Fibroblast of skin of abdomen (primary cell): ENCODE results near the gene UNC13D.

Source experiments
- DNase-seq: peaks from one replicate; pipeline ENCODE4 v3.0.0-alpha.2; 2013

The UNC13D gene

DNA sequence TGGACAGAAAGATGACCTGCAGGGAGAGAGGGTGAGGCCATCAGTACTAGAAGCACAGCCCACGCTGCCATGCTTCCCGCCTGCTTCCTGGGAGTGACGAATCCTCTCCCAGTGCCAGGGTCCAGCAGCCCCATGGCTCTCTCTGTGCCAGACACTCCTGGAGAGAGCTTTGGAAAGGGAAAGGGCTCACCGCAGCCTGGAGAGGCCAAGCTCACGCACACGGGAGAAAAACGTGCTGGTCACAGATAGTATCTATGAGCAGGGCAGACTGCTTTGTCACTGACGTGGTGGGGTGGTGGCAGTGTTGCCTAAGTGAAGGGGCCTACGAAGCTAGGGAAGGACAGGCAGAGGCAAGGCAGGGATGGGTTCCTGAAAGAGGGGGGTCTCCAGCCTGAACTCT, 5.5 kb upstream of the UNC13D start:
- no peak for DNase-seq

GRCh38 chr17:75849279-75849646, 5.1 kb upstream of the UNC13D start:
- DNase-seq, result no peak

GRCh38 chr17:75848523-75849278, 4.5 kb upstream of the UNC13D start:
- no peak for DNase-seq

GRCh38 chr17:75847614-75848522, 3.7 kb upstream of the UNC13D start:
- no peak for DNase-seq

DNA sequence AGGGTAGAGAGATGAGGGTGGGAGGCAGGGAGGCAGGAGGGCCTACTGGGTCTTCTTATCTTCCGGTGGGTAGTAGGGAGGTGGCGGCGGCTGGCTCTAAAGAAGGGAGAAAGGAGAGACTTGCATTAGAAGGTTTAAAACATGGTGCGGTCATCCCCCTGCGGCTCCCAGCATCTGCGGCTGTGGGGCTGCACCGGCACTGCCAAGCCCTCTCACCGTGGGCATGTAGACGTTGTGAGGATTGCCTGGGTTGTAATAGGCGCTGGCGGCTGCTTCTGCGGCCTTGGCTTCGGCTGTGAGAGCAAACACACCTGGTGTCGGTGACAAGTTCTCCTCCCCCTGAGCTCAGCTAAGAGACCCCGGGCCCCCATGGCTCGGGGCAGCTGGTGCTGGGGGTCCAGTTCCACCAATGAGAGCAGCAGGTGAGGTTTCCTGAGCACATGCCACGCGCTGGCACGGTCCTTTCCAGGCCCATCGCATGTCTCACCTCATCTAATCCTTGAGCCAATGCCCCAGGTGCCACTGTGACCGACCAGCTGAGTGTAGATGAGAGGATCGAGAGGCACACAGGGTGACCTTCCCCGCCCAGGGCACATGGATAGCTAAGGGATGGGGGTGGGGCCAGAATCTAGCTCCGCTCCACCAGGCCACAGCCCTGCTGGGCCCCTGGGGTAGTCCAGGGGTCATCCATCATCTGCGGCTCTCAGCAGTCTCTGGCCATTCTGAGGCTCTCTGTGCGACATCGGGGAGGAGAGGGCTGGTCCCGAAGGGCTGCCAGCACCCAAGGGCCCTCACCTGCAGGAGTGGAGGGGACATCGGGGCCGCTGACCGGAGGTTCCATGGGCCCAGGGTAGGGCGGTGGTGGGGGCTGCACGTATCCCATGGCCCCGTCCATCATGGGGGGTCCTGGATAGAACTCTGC, 2.7 kb upstream of the UNC13D start:
- no peak for DNase-seq

GRCh38 chr17:75845933-75846691, 1.9 kb upstream of the UNC13D start:
- DNase-seq, result no peak

GRCh38 chr17:75845058-75845711, 981 bp upstream of the UNC13D start:
- DNase-seq, result peak; percentile 35

DNA sequence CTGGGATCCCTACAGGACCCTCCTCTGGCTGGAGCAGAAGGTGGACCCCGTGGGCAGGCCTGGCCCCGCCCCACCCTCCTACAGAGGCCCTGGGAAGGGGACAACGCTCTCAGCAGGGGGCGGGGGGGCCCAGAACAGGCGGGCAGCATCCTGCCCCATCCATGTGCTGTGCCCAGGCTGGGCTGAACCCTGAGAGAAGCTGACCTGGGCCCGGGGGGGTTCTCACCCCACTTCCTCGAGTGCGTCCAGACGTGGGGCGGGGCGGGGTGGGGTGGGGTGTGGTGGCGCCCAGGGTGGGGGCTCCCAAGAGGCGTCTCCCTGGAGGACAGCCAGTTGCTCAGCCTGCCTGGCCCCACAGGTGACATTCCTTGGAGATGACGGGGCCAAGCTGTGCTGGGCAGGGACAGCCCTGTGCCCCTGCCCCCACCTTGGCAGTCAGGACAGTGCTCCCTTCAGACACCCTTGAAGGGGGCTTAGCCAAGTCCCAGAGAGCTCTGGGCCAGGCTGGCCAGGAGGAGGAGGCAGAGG, 390 bp upstream of the UNC13D start:
- DNase-seq, result no peak

GRCh38 chr17:75842963-75843576, 1.1 kb downstream of the UNC13D start:
- no peak for DNase-seq

- no peak for DNase-seq
Measured at GRCh38 chr17:75842411-75842810, 1.8 kb downstream of the UNC13D start.

DNA sequence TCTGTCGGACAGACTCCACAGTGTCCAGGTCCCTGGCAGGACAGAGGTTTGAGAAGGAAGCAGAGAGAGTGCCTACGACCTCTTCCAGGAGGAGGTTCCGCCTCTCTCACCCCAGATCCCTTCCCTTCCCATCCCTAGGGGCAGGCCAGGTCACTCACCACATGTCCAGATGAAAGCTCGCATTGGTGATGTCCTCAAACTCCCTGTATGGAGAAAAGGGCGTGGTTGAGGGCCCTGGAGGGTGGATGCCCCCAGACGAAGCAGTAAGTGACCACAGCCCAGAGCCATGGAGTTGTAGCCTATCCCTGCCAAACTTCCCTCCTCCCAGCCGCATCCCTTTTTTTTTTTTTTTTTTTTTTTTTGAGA, 3.4 kb downstream of the UNC13D start:
- no peak for DNase-seq

DNA sequence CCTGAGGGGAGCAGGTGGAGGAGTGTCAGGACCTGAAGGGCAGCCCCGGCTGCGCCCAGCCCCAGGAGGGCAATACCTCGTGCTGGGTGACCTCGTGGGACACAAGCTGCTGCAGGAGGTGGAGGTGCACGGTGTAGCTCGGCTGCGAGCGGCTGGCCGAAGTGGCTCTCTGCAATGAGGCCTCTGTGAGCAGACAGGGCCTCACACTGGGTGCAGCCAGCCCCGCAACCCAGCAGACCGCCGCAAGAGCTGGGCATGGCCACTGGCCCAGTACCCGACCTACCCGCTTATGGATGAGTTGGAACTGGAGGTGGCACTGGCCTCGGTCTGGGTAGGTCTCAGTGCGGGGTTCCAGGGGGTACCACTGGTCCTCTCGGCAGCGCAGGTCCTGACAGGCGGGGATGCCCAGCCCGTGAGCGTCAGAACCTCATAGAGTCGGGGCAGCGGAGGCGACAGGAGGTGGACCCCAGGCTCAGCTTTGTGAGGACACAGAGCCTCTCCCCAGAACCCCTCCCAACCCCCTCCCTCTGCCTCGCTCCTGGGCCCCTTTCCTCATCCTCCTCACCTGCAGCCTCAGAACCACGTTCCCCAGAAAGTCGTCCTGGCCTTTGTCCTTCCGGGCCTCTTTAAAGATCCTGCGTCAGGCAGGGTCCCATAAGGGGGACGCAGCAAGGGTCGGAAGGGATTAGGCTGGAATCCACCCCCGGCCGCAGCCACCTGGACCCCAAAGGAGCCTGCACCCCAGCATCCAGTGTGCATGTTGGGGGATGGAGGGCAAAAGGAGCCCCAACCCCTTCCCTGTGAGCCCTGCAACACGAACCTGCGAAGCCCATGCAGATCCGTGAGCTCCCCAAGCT, 4.0 kb downstream of the UNC13D start:
- no peak for DNase-seq

- DNase-seq, result no peak
Measured at GRCh38 chr17:75838410-75838809, 5.8 kb downstream of the UNC13D start.

GRCh38 chr17:75837899-75838298, 6.3 kb downstream of the UNC13D start:
- no peak for DNase-seq

- DNase-seq, result no peak
Measured at GRCh38 chr17:75836605-75837004, 7.6 kb downstream of the UNC13D start.

DNA sequence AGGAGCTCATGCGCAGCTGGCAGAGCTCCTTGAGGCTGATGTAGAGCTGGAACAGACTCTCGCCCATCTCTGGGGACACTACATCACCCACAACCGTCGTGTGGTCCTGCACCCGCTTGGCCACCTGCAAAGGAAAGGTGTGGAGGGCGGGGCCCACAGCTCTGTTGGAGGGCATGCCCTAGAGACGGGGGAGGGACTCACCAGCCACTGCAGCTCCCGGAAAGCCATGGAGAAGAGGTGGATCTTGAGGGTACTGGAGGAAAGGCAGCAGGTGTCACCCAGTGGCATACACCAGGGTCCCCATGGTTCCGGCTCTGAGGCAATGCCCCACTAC, 8.6 kb downstream of the UNC13D start:
- DNase-seq, result no peak

DNA sequence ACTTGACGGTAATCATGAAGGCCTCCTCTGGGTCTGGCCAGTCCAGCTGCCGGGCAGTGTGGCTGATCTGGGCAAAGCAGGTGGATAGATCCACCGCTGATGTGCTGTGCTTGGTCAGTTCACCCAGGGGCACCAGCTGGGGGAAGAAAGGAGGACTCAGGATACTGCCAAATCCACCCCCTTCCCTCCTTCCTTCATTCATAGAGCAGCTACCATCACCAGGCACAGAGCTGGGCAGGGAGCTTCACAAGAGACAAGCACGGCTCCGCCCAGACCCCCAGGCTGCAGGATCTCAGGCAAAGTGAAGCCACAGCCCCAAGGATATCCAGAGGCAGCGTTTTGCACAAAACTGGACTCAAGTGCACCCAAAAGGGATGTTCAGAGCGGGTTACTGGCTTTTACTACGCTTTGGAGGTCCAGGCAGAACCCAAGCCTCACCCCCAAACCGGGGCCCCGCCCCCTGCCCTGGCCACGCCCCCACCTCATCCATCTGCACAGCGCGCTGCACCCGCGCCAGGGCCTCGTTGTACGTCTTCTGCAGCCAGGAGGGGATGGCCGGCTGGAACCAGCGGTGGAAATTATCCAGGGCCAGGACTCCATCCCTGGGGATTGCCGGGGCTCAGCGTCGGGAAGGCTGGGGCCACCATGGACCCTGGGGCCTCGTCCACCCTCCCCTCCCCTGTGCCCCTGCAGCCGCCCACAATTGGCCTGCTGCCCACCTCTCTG, 9.1 kb downstream of the UNC13D start:
- no peak for DNase-seq

DNA sequence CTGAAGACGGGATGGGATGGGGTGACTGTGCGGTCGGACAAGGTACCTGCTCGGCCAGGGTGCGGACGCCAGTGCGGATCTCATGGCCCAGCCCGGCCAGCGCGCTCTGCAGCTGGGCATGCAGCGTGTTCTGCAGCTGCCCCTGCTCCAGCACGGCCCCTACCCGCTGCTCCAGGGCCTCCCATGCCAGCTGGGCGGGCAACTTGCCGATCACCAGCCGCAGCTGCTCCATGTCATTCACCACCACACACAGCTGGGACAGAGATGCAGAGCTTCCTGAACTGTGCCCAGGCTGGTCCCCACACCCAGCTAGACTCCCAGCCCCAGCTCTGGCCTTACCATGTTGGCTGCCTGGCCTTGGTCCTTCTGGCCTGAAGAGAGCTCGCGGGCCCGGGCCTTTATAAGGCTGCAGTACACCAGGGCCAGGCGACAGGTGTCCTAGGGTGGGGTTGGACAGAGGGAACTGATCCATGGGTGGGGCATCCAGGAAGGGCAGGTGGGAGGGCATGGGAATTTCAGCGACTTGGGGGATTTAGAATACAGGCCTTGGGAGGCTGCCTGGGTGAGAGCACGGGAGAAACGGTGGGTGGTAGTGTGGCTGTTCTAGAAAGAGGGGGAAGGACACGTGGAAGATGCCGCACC, 9.8 kb downstream of the UNC13D start:
- no peak for DNase-seq
